Gastroesophageal sphincter (tissue), 3 donors: ENCODE measurements around the gene CCRL2.

Source experiments
- EP300 ChIP-seq: sonication (generic); formaldehyde crosslinking; IDR thresholded peaks from one replicate; pipeline ENCODE4 v1.6.1; 2017; ENCODE audit warnings: antibody characterized with exemption, mild to moderate bottlenecking
- POLR2A ChIP-seq, 2 donors: fragments of 450-650 bp; IDR thresholded peaks; one replicate each; pipeline ENCODE4 v1.6.1; 2017; ENCODE audit warnings: antibody characterized with exemption in 2 of 2, mild to moderate bottlenecking in 2 of 2, moderate library complexity in 1 of 2
- POLR2AphosphoS5 ChIP-seq: sonication (generic); formaldehyde crosslinking; IDR thresholded peaks from one replicate; pipeline ENCODE4 v1.6.1; 2017; ENCODE audit warnings: antibody characterized with exemption
- TF ChIP-seq, protein P1 (sequence below), 4 experiments: fragments of 200-600 bp in 2 of 4; fragments of 450-650 bp in 2 of 4; sonication (generic) in 1 of 4; IDR thresholded peaks; one replicate each; pipeline ENCODE4 v1.5.1; 2017 to 2019; ENCODE audit warnings: antibody characterized with exemption in 4 of 4, mild to moderate bottlenecking in 2 of 4, moderate library complexity in 2 of 4

GRCh38 chr3:46367811-46368210 is 39.2 kb upstream of the CCRL2 start:
- TF ChIP-seq, protein P1, sequence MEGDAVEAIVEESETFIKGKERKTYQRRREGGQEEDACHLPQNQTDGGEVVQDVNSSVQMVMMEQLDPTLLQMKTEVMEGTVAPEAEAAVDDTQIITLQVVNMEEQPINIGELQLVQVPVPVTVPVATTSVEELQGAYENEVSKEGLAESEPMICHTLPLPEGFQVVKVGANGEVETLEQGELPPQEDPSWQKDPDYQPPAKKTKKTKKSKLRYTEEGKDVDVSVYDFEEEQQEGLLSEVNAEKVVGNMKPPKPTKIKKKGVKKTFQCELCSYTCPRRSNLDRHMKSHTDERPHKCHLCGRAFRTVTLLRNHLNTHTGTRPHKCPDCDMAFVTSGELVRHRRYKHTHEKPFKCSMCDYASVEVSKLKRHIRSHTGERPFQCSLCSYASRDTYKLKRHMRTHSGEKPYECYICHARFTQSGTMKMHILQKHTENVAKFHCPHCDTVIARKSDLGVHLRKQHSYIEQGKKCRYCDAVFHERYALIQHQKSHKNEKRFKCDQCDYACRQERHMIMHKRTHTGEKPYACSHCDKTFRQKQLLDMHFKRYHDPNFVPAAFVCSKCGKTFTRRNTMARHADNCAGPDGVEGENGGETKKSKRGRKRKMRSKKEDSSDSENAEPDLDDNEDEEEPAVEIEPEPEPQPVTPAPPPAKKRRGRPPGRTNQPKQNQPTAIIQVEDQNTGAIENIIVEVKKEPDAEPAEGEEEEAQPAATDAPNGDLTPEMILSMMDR (IDR thresholded peaks at IDR 0.05) = no peak
- TF ChIP-seq POLR2AphosphoS5 = no peak
- TF ChIP-seq POLR2A (IDR thresholded peaks at IDR 0.05) = no peak
- no peak for TF ChIP-seq EP300
